Measurements from ENCODE around the gene ATE1.

DNA sequence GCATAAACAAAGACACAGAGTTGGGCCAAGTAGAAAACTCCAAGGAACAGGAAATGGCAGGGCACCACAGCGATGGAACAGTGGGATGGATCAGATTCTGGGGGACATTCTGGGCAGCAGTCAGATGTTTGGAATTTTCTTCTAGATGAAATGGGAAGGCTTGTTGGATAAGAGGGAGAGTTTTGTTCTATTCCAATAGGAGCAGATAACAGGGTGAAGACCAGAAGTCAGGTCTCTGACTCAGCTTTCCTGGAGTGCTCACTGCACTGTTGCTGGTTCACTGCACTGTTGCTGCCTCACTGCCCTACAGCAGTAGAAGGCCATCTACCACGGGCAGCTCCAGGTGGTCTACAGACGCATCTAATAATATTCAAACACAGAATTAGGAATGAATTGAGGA, 135.6 kb downstream of the ATE1 start:
- TF ChIP-seq, protein P1, sequence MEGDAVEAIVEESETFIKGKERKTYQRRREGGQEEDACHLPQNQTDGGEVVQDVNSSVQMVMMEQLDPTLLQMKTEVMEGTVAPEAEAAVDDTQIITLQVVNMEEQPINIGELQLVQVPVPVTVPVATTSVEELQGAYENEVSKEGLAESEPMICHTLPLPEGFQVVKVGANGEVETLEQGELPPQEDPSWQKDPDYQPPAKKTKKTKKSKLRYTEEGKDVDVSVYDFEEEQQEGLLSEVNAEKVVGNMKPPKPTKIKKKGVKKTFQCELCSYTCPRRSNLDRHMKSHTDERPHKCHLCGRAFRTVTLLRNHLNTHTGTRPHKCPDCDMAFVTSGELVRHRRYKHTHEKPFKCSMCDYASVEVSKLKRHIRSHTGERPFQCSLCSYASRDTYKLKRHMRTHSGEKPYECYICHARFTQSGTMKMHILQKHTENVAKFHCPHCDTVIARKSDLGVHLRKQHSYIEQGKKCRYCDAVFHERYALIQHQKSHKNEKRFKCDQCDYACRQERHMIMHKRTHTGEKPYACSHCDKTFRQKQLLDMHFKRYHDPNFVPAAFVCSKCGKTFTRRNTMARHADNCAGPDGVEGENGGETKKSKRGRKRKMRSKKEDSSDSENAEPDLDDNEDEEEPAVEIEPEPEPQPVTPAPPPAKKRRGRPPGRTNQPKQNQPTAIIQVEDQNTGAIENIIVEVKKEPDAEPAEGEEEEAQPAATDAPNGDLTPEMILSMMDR (IDR thresholded peaks at IDR 0.05; ENCODE audit: borderline replicate concordance, extremely low read depth, low read length, poor library complexity, severe bottlenecking), result no peak
- TF ChIP-seq EZH2 (IDR thresholded peaks at IDR 0.05; ENCODE audit: borderline replicate concordance, low read depth, low read length, severe bottlenecking), result no peak
